Epithelial cell of proximal tubule (primary cell): ENCODE results near the gene FBN1. TPM values are rescaled to one million over a fixed set of nuclear protein-coding genes. Genes with fewer than 3 reads are reported as not detected.

ENCODE experiments used
- DNase-seq: peaks from one replicate; pipeline ENCODE4 v3.0.0-alpha.2; 2011; ENCODE audit warnings: low read depth
- H3K4me3 ChIP-seq: 2 replicates; pipeline ENCODE4 v1.5.1; 2011; ENCODE audit warnings: low read depth, mild to moderate bottlenecking, low read length
- total RNA-seq: library from RNA; depleted of rRNA; stranded (reverse); fragments of >200 nt; gene quantifications from 2 replicates; pipeline ENCODE4 v1.2.3, GENCODE V29; 2015
- TF ChIP-seq, protein P1 (sequence below): conservative IDR thresholded peaks from 2 replicates; pipeline ENCODE4 v1.5.1; 2012; ENCODE audit warnings: low read depth, mild to moderate bottlenecking, low read length

Gene FBN1
- total RNA-seq, 1 donor from 2014 or later = 75.2 TPM

DNA sequence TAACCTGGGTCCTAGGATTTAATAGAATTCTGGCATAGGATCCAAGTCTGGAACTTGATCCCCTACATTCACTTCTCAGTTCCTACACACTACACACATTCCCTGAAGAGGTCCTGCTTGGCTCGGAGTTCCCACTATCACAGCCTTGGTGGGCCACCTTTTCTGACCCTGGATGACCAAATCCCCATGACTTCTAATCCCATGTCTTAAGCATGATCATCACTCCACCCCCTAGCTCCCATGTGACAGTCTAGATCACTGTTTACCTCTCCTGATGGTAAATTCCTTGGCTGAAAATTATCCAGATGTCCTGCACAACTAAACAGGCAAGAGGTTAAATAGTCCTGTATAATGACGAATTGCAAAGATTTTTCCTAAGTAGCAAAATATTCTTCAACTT lies 274.0 kb downstream of the FBN1 start:
- DNase-seq = no peak
- TF ChIP-seq, protein P1, sequence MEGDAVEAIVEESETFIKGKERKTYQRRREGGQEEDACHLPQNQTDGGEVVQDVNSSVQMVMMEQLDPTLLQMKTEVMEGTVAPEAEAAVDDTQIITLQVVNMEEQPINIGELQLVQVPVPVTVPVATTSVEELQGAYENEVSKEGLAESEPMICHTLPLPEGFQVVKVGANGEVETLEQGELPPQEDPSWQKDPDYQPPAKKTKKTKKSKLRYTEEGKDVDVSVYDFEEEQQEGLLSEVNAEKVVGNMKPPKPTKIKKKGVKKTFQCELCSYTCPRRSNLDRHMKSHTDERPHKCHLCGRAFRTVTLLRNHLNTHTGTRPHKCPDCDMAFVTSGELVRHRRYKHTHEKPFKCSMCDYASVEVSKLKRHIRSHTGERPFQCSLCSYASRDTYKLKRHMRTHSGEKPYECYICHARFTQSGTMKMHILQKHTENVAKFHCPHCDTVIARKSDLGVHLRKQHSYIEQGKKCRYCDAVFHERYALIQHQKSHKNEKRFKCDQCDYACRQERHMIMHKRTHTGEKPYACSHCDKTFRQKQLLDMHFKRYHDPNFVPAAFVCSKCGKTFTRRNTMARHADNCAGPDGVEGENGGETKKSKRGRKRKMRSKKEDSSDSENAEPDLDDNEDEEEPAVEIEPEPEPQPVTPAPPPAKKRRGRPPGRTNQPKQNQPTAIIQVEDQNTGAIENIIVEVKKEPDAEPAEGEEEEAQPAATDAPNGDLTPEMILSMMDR = no peak
- H3K4me3 ChIP-seq = no peak overlapping the region

GRCh38 chr15:48370460-48370859 lies 275.0 kb downstream of the FBN1 start:
- TF ChIP-seq, protein P1 = no peak
- DNase-seq = no peak

GRCh38 chr15:48367483-48367882 lies 278.0 kb downstream of the FBN1 start:
- DNase-seq = no peak
- TF ChIP-seq, protein P1 = no peak
- no peak overlapping the region for H3K4me3 ChIP-seq

More at GRCh38 chr15:48370460-48370859, 275.0 kb downstream of the FBN1 start:
- H3K4me3 ChIP-seq = no peak overlapping the region

GRCh38 chr15:48366584-48367312 lies 278.8 kb downstream of the FBN1 start:
- TF ChIP-seq, protein P1 = no peak
- no peak overlapping the region for H3K4me3 ChIP-seq
- DNase-seq = no peak

GRCh38 chr15:48365575-48365974 lies 279.9 kb downstream of the FBN1 start:
- no peak for DNase-seq
- TF ChIP-seq, protein P1 = no peak
- no peak overlapping the region for H3K4me3 ChIP-seq

DNA sequence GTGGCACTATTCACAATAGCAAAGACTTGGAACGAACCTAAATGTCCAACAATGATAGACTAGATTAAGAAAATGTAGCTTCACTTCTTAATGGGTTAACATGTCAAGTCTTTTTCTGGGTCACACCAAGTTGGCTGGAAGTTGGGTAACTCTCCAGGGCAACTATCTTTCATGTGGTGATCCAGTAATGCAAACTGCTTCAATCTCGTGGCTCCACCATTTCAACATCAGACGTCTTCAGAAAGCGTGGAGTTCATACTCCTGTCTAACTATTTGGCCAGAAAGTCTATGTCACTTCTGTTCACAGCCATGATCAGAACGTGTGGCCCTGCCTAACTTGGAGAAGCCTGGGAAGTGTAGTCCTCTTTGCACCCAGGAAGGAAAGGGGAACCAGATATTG lies 282.0 kb downstream of the FBN1 start:
- DNase-seq = no peak
- H3K4me3 ChIP-seq = no peak overlapping the region
- TF ChIP-seq, protein P1 = no peak

DNA sequence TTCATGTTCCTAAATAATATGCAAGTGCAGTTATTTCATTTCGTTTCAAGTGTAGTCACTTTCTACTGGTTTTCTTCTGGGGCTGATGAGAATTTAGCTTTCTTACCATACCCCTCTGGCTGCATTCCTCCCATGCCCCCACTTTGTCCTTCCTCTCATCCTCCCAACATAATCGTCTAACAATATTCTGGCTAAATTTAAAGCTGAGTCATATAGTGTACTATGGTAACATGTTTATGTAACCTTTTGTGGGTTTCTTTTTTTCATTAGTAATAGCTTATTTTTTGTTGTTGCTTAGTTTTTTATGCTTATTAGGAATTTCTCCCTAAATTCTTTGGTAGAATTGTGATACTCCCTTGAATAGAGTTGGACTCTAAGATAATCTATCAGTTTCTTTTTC lies 283.8 kb downstream of the FBN1 start:
- DNase-seq = no peak
- TF ChIP-seq, protein P1 = no peak

More for the DNA sequence above, 283.8 kb downstream of the FBN1 start:
- H3K4me3 ChIP-seq = no peak overlapping the region
